KMS-11 (cell line): ENCODE measurements around the gene PPP2R1A.
"Not testable (repeated sequence)": the region's sequence is repeated elsewhere in the genome, so short reads cannot be mapped to it uniquely, and the experiment has no call there.

ENCODE experiments used
- H2AFZ ChIP-seq: fragments of 200-600 bp; sonication (generic); 2 replicates; pipeline ENCODE4 v1.6.1; 2016; ENCODE audit warnings: antibody characterized with exemption, mixed run types, low read depth
- H3K27ac ChIP-seq: fragments of 200-600 bp; sonication (generic); 2 replicates; pipeline ENCODE4 v1.6.1; 2016; ENCODE audit warnings: mild to moderate bottlenecking, mixed run types
- H3K27me3 ChIP-seq: fragments of 200-600 bp; sonication (generic); 2 replicates; pipeline ENCODE4 v1.6.1; 2017; ENCODE audit warnings: mild to moderate bottlenecking, low read depth, mixed run types, moderate library complexity; ENCODE audit not compliant: insufficient read depth
- H3K36me3 ChIP-seq: fragments of 200-600 bp; sonication (generic); 2 replicates; pipeline ENCODE4 v1.6.1; 2017; ENCODE audit warnings: mild to moderate bottlenecking, mixed run types; ENCODE audit not compliant: insufficient read depth
- H3K4me1 ChIP-seq: fragments of 200-600 bp; sonication (generic); 2 replicates; pipeline ENCODE4 v1.6.1; 2016; ENCODE audit warnings: mild to moderate bottlenecking, low read depth, mixed run types; ENCODE audit not compliant: poor library complexity, severe bottlenecking
- H3K4me2 ChIP-seq: fragments of 200-600 bp; sonication (generic); 2 replicates; pipeline ENCODE4 v1.7.0; 2016; ENCODE audit warnings: mild to moderate bottlenecking, mixed run types
- H3K4me3 ChIP-seq: fragments of 200-600 bp; sonication (generic); IDR thresholded peaks from 2 replicates; pipeline ENCODE4 v1.6.1; 2017; ENCODE audit warnings: low read depth, low read length, mixed read lengths; ENCODE audit not compliant: insufficient read depth
- H3K79me2 ChIP-seq: fragments of 200-600 bp; sonication (generic); 2 replicates; pipeline ENCODE4 v1.6.1; 2016; ENCODE audit warnings: low read depth, mixed run types; ENCODE audit not compliant: insufficient read depth
- H3K9ac ChIP-seq: fragments of 200-600 bp; sonication (generic); 2 replicates; pipeline ENCODE4 v1.6.1; 2016; ENCODE audit warnings: mild to moderate bottlenecking, mixed run types
- H4K20me1 ChIP-seq: fragments of 200-600 bp; sonication (generic); 2 replicates; pipeline ENCODE4 v1.6.1; 2016; ENCODE audit warnings: mild to moderate bottlenecking, mixed run types; ENCODE audit not compliant: insufficient read depth
- CTCF ChIP-seq: fragments of 200-600 bp; sonication (generic); conservative IDR thresholded peaks from 2 replicates; pipeline ENCODE4 v1.6.1; 2017; ENCODE audit warnings: low read depth, mild to moderate bottlenecking, antibody characterized with exemption, low read length, moderate library complexity, mixed read lengths

PPP2R1A gene

GRCh38 chr19:52197964-52198363 lies 8.1 kb downstream of the PPP2R1A start:
- Histone ChIP-seq H3K4me1 (no peaks in the 10 kb centered on the region), H3K4me3 (no peak overlapping the region), H3K9ac (no peak overlapping the region), H3K27me3 (no peaks in the 10 kb centered on the region), H4K20me1 (no peaks in the 10 kb centered on the region), H3K4me2 (no peak overlapping the region), H3K27ac (no peak overlapping the region), H2AFZ (no peak overlapping the region), H3K36me3 (peaks cover 24% of the 10 kb centered on the region; the same call in 1 of the 2 replicates), H3K79me2 (peaks cover 68% of the 10 kb centered on the region)
- TF ChIP-seq CTCF, result no peak

GRCh38 chr19:52198678-52199077 lies 8.8 kb downstream of the PPP2R1A start:
- Histone ChIP-seq H3K27ac (no peak overlapping the region), H3K27me3 (no peaks in the 10 kb centered on the region), H2AFZ (no peak overlapping the region), H3K4me1 (no peaks in the 10 kb centered on the region), H3K79me2 (peaks cover 61% of the 10 kb centered on the region), H3K9ac (no peak overlapping the region), H3K36me3 (peaks cover 22% of the 10 kb centered on the region; the same call in 1 of the 2 replicates), H3K4me3 (no peak overlapping the region), H3K4me2 (no peak overlapping the region), H4K20me1 (no peaks in the 10 kb centered on the region)
- TF ChIP-seq CTCF, result no peak

- H3K4me1 ChIP-seq, result no peaks in the 10 kb centered on the region
- TF ChIP-seq CTCF, result no peak
- H3K9ac ChIP-seq, result no peak overlapping the region
- H3K27me3 ChIP-seq, result no peaks in the 10 kb centered on the region
- no peak overlapping the region for H3K4me3 ChIP-seq
- H3K79me2 ChIP-seq, result peaks cover 47% of the 10 kb centered on the region
- peaks cover 35% of the 10 kb centered on the region; the same call in 1 of the 2 replicates for H3K36me3 ChIP-seq
- H3K27ac ChIP-seq, result no peak overlapping the region
- H2AFZ ChIP-seq, result no peak overlapping the region
- H4K20me1 ChIP-seq, result no peaks in the 10 kb centered on the region
- no peak overlapping the region for H3K4me2 ChIP-seq
Observed at GRCh38 chr19:52200044-52200443, 10.2 kb downstream of the PPP2R1A start.

GRCh38 chr19:52200755-52201391 lies 11.0 kb downstream of the PPP2R1A start:
- not testable (repeated sequence) for H4K20me1 ChIP-seq, H3K4me1 ChIP-seq, H3K27me3 ChIP-seq, H2AFZ ChIP-seq, H3K4me3 ChIP-seq, H3K4me2 ChIP-seq, H3K9ac ChIP-seq, H3K27ac ChIP-seq
- H3K79me2 ChIP-seq, result peaks cover 39% of the 10 kb centered on the region
- H3K36me3 ChIP-seq, result peaks cover 40% of the 10 kb centered on the region; the same call in 1 of the 2 replicates

GRCh38 chr19:52206481-52206880 lies 16.6 kb downstream of the PPP2R1A start:
- TF ChIP-seq CTCF, result no peak
- H3K27ac ChIP-seq, result no peak overlapping the region
- no peaks in the 10 kb centered on the region for H3K27me3 ChIP-seq
- H3K79me2 ChIP-seq, result peaks cover 9% of the 10 kb centered on the region; the same call in 1 of the 2 replicates
- H4K20me1 ChIP-seq, result no peaks in the 10 kb centered on the region
- peaks cover 39% of the 10 kb centered on the region; the same call in 1 of the 2 replicates for H3K36me3 ChIP-seq
- no peak overlapping the region for H3K4me3 ChIP-seq
- no peak overlapping the region for H2AFZ ChIP-seq
- H3K9ac ChIP-seq, result no peak overlapping the region
- no peak overlapping the region for H3K4me2 ChIP-seq
- no peaks in the 10 kb centered on the region for H3K4me1 ChIP-seq
